ENCODE data around the gene VGLL1. TPM values are rescaled to one million over a fixed set of nuclear protein-coding genes. Genes with fewer than 3 reads are reported as not detected.

Gene VGLL1
- polyA plus RNA-seq, 1 of the 3 experiments (the other 2 are of a cell fraction): not detected

DNA sequence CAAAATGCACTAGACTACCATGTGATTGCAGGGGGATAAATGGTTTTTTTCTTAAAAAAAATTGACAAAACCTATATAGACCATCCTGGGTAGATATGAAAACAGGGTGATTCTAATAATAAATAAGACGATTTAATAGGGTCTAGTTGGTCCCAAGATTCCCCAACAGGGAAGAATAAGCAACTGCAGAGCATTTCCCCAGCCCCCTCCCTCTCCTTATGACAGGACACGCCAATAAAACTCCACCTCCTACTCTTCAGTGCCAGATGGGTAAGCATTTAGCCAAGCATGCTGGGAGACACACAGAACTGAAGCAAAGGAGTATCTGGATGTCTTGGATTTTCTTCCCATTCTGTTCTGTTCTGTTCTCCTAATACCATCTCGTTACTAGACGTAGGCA is 44.4 kb upstream of the VGLL1 start, which contains the start of gene BRS3 (continued):
- TF ChIP-seq, protein P1, sequence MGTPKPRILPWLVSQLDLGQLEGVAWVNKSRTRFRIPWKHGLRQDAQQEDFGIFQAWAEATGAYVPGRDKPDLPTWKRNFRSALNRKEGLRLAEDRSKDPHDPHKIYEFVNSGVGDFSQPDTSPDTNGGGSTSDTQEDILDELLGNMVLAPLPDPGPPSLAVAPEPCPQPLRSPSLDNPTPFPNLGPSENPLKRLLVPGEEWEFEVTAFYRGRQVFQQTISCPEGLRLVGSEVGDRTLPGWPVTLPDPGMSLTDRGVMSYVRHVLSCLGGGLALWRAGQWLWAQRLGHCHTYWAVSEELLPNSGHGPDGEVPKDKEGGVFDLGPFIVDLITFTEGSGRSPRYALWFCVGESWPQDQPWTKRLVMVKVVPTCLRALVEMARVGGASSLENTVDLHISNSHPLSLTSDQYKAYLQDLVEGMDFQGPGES (IDR thresholded peaks at IDR 0.05; ENCODE audit: low read depth, low read length): no peak
- TF ChIP-seq, protein P2, sequence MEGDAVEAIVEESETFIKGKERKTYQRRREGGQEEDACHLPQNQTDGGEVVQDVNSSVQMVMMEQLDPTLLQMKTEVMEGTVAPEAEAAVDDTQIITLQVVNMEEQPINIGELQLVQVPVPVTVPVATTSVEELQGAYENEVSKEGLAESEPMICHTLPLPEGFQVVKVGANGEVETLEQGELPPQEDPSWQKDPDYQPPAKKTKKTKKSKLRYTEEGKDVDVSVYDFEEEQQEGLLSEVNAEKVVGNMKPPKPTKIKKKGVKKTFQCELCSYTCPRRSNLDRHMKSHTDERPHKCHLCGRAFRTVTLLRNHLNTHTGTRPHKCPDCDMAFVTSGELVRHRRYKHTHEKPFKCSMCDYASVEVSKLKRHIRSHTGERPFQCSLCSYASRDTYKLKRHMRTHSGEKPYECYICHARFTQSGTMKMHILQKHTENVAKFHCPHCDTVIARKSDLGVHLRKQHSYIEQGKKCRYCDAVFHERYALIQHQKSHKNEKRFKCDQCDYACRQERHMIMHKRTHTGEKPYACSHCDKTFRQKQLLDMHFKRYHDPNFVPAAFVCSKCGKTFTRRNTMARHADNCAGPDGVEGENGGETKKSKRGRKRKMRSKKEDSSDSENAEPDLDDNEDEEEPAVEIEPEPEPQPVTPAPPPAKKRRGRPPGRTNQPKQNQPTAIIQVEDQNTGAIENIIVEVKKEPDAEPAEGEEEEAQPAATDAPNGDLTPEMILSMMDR (IDR thresholded peaks at IDR 0.05): no peak

DNA sequence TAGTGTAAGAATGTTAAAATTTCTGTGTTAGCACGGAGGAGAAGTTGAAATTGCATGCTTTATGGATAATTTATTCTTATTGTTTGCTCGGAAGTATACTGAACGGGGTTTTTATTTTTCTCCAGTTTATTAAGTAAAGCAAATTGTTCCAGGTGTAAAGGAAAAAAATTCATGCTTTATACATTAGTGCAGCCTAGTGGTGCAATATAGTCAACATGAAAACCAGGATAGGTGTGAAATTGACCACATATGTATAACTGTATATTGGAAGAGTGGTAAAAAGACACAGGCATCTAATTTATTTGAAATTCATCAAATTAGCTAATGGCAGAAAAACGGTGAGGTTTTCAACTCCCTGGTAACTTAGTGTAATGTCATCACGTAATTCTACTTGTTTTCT is 43.3 kb upstream of the VGLL1 start:
- Histone ChIP-seq H3K79me2 (ENCODE audit: insufficient read depth) (no peaks in the 10 kb centered on the region), H3K4me3 (ENCODE audit: low read depth in 2 of 2, low read length in 1 of 2) (no peak overlapping the region), H3K27ac (ENCODE audit: low read depth in 2 of 2, low read length in 1 of 2) (no peak overlapping the region), H2AFZ (ENCODE audit: low read depth) (no peak overlapping the region), H3K4me1 (ENCODE audit: control insufficient read depth in 1 of 2, insufficient read depth in 2 of 2, low read depth in 1 of 2, low read length in 1 of 2) (no peaks in the 10 kb centered on the region), H3K9me2 (no peaks in the 10 kb centered on the region), H3K9me3 (no peaks in the 10 kb centered on the region), H3K9ac (no peak overlapping the region), H4K20me1 (ENCODE audit: insufficient read depth) (no peaks in the 10 kb centered on the region), H3K27me3 (ENCODE audit: insufficient read depth) (0 out of 2 replicates have a peak, but pooled peaks cover 14% of the 10 kb centered on the region), H3K36me3 (replicated peaks in 1 of 2; ENCODE audit: control insufficient read depth in 1 of 2, insufficient read depth in 2 of 2, low read length in 1 of 2) (no peaks in the 10 kb centered on the region), H3F3A (replicated peaks; ENCODE audit: insufficient read depth) (no peaks in the 10 kb centered on the region), H3K4me2 (no peak overlapping the region)
- TF ChIP-seq RXRA (IDR thresholded peaks at IDR 0.05; ENCODE audit: borderline replicate concordance, low read depth): no peak
- no peak for TF ChIP-seq MXI1 (IDR thresholded peaks at IDR 0.05; ENCODE audit: low read depth, low read length)
- TF ChIP-seq RAD21 (IDR thresholded peaks at IDR 0.05; ENCODE audit: low read length): peak; percentile 47; the same call in 1 of the 2 replicates
- ChIA-PET CTCF (interaction anchor here (1.6 kb wide), 1 partner anchor 460 kb away, joined by 8 read pairs; no protein-coding TSS in a partner anchor), POLR2A (no interaction called here)
- WGBS (ENCODE audit: low lambda C conversion rate): 15% methylated on average over 5 of the region's 5 CpGs
- no peak for DNase-seq

DNA sequence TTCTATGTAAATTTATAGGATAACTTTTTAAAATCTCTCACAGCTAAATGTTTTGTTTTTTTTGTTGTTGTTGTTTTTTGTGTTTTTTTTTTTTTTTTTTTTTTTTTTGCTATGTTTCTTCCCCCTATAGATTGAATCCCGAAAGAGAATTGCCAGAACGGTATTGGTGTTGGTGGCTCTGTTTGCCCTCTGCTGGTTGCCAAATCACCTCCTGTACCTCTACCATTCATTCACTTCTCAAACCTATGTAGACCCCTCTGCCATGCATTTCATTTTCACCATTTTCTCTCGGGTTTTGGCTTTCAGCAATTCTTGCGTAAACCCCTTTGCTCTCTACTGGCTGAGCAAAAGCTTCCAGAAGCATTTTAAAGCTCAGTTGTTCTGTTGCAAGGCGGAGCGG is 40.2 kb upstream of the VGLL1 start:
- CTCF ChIA-PET: interaction anchor here (1.8 kb wide), 1 partner anchor 222 kb away, joined by 5 read pairs; no protein-coding TSS in a partner anchor
- no peaks in the 10 kb centered on the region for H3K36me3 ChIP-seq (replicated peaks in 1 of 2; ENCODE audit: control insufficient read depth in 1 of 2, insufficient read depth in 2 of 2, low read length in 1 of 2)
- H3K9me2 ChIP-seq: no peaks in the 10 kb centered on the region
- H3K79me2 ChIP-seq (ENCODE audit: insufficient read depth): no peaks in the 10 kb centered on the region
- H3K9me3 ChIP-seq: no peaks in the 10 kb centered on the region
- H2AFZ ChIP-seq (ENCODE audit: low read depth): no peak overlapping the region
- no peak overlapping the region for H3K4me3 ChIP-seq (ENCODE audit: low read depth in 2 of 2, low read length in 1 of 2)
- no peaks in the 10 kb centered on the region for H4K20me1 ChIP-seq (ENCODE audit: insufficient read depth)
- no peak overlapping the region for H3K27ac ChIP-seq (ENCODE audit: low read depth in 2 of 2, low read length in 1 of 2)
- H3K27me3 ChIP-seq (ENCODE audit: insufficient read depth): no peaks in the 10 kb centered on the region
- WGBS (ENCODE audit: low lambda C conversion rate): 42% methylated on average over 6 of the region's 6 CpGs
- POLR2A ChIA-PET: interaction anchor here (0.7 kb wide), 1 partner anchor 491 kb away, joined by 3 read pairs; no protein-coding TSS in a partner anchor
- no peak for DNase-seq
- H3K4me2 ChIP-seq: no peak overlapping the region
- no peaks in the 10 kb centered on the region for H3F3A ChIP-seq (replicated peaks; ENCODE audit: insufficient read depth)
- peaks cover 0 to 2% of the 10 kb centered on the region in 2 experiments; a peak in 1 of 4 replicates for H3K4me1 ChIP-seq (ENCODE audit: control insufficient read depth in 1 of 2, insufficient read depth in 2 of 2, low read depth in 1 of 2, low read length in 1 of 2)
- no peak overlapping the region for H3K9ac ChIP-seq
- TF ChIP-seq FOXM1 (IDR thresholded peaks at IDR 0.05; ENCODE audit: low read depth) (no peak), YY1 (IDR thresholded peaks at IDR 0.05; ENCODE audit: low read depth) (no peak), CHD2 (IDR thresholded peaks at IDR 0.05; ENCODE audit: low read length, partially characterized antibody) (no peak), EZH2phosphoT487 (IDR thresholded peaks at IDR 0.05; ENCODE audit: borderline replicate concordance, low read depth) (no peak), TEAD4 (IDR thresholded peaks at IDR 0.05; ENCODE audit: borderline replicate concordance, insufficient read depth) (no peak), FOSL2 (IDR thresholded peaks at IDR 0.05; ENCODE audit: borderline replicate concordance, low read depth) (no peak), NRF1 (IDR thresholded peaks at IDR 0.05; ENCODE audit: low read depth, low read length) (no peak), EP300 (IDR thresholded peaks at IDR 0.05; ENCODE audit: borderline replicate concordance in 1 of 2, low read depth in 1 of 2, low read length in 1 of 2) (no peak), SMC3 (IDR thresholded peaks at IDR 0.05; ENCODE audit: low read depth, low read length) (no peak), RFX5 (IDR thresholded peaks at IDR 0.05; ENCODE audit: low read length) (no peak)
- TF ChIP-seq, protein P3, sequence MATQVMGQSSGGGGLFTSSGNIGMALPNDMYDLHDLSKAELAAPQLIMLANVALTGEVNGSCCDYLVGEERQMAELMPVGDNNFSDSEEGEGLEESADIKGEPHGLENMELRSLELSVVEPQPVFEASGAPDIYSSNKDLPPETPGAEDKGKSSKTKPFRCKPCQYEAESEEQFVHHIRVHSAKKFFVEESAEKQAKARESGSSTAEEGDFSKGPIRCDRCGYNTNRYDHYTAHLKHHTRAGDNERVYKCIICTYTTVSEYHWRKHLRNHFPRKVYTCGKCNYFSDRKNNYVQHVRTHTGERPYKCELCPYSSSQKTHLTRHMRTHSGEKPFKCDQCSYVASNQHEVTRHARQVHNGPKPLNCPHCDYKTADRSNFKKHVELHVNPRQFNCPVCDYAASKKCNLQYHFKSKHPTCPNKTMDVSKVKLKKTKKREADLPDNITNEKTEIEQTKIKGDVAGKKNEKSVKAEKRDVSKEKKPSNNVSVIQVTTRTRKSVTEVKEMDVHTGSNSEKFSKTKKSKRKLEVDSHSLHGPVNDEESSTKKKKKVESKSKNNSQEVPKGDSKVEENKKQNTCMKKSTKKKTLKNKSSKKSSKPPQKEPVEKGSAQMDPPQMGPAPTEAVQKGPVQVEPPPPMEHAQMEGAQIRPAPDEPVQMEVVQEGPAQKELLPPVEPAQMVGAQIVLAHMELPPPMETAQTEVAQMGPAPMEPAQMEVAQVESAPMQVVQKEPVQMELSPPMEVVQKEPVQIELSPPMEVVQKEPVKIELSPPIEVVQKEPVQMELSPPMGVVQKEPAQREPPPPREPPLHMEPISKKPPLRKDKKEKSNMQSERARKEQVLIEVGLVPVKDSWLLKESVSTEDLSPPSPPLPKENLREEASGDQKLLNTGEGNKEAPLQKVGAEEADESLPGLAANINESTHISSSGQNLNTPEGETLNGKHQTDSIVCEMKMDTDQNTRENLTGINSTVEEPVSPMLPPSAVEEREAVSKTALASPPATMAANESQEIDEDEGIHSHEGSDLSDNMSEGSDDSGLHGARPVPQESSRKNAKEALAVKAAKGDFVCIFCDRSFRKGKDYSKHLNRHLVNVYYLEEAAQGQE (IDR thresholded peaks at IDR 0.05; ENCODE audit: low read depth, low read length): no peak
- TF ChIP-seq, protein P4, sequence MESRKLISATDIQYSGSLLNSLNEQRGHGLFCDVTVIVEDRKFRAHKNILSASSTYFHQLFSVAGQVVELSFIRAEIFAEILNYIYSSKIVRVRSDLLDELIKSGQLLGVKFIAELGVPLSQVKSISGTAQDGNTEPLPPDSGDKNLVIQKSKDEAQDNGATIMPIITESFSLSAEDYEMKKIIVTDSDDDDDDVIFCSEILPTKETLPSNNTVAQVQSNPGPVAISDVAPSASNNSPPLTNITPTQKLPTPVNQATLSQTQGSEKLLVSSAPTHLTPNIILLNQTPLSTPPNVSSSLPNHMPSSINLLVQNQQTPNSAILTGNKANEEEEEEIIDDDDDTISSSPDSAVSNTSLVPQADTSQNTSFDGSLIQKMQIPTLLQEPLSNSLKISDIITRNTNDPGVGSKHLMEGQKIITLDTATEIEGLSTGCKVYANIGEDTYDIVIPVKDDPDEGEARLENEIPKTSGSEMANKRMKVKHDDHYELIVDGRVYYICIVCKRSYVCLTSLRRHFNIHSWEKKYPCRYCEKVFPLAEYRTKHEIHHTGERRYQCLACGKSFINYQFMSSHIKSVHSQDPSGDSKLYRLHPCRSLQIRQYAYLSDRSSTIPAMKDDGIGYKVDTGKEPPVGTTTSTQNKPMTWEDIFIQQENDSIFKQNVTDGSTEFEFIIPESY (IDR thresholded peaks at IDR 0.05; ENCODE audit: borderline replicate concordance, low read depth): no peak
